Placental pericyte (primary cell): ENCODE measurements around the gene ITLN2. TPM values are rescaled to one million over a fixed set of nuclear protein-coding genes. Genes with fewer than 3 reads are reported as not detected.

Experiments used
- total RNA-seq: library from RNA; depleted of rRNA; stranded (reverse); fragments of >200 nt; gene quantifications from 2 replicates; pipeline ENCODE4 v1.2.3, GENCODE V29; 2012

Gene ITLN2
- total RNA-seq = not detected in 2 replicates

GRCh38 chr1:160954158-160955104 is at the start of gene ITLN2:
ITLN2 (minus strand) TSS chr1:160954809; CDS start chr1:160954741, 68 bp downstream.

Other genes starting within 250 kb of the ITLN2 start
- gene CD48, start 243.0 kb downstream of the ITLN2 start, total RNA-seq = not detected in 2 replicates
- gene SLAMF7, start 215.6 kb downstream of the ITLN2 start, total RNA-seq = not detected in 2 replicates
- gene LY9, start 158.6 kb downstream of the ITLN2 start, total RNA-seq = not detected in 2 replicates
- not detected in 2 replicates for gene CD244, start 91.9 kb downstream of the ITLN2 start, total RNA-seq
- not detected in 2 replicates for gene ITLN1, start 69.6 kb downstream of the ITLN2 start, total RNA-seq
- 3.7 and 12.7 TPM in 2 replicates for gene F11R, start 66.3 kb upstream of the ITLN2 start, total RNA-seq
- 5.7 and 6.7 TPM in 2 replicates for gene TSTD1, start 84.2 kb upstream of the ITLN2 start, total RNA-seq
- gene USF1, start 91.2 kb upstream of the ITLN2 start, total RNA-seq = 51.0 and 92.8 TPM in 2 replicates
- under 0.01 TPM in 1 of 2 replicates, not detected in the other for gene ARHGAP30, start 115.1 kb upstream of the ITLN2 start, total RNA-seq
- gene NECTIN4, start 134.7 kb upstream of the ITLN2 start, total RNA-seq = 1.1 and 2.6 TPM in 2 replicates
- 0.66 and 1.1 TPM in 2 replicates for gene KLHDC9, start 143.6 kb upstream of the ITLN2 start, total RNA-seq
- 29.8 and 78.3 TPM in 2 replicates for gene PFDN2, start 163.2 kb upstream of the ITLN2 start, total RNA-seq
- 23.2 and 34.6 TPM in 2 replicates for gene NIT1, start 163.3 kb upstream of the ITLN2 start, total RNA-seq
- gene DEDD, start 177.9 kb upstream of the ITLN2 start, total RNA-seq = 31.5 and 35.9 TPM in 2 replicates
- gene UFC1, start 199.2 kb upstream of the ITLN2 start, total RNA-seq = 66.7 and 120 TPM in 2 replicates
- 10.7 and 12.0 TPM in 2 replicates for gene USP21, start 204.7 kb upstream of the ITLN2 start, total RNA-seq
- 10.1 and 16.5 TPM in 2 replicates for gene PPOX, start 211.6 kb upstream of the ITLN2 start, total RNA-seq
- gene B4GALT3, start 222.7 kb upstream of the ITLN2 start, total RNA-seq = 33.9 and 34.1 TPM in 2 replicates
- 4.2 and 27.5 TPM in 2 replicates for gene ADAMTS4, start 244.2 kb upstream of the ITLN2 start, total RNA-seq
- gene NDUFS2, start 247.6 kb upstream of the ITLN2 start, total RNA-seq = 101 and 115 TPM in 2 replicates